Measurements from ENCODE around the gene GDPD2.

DNA sequence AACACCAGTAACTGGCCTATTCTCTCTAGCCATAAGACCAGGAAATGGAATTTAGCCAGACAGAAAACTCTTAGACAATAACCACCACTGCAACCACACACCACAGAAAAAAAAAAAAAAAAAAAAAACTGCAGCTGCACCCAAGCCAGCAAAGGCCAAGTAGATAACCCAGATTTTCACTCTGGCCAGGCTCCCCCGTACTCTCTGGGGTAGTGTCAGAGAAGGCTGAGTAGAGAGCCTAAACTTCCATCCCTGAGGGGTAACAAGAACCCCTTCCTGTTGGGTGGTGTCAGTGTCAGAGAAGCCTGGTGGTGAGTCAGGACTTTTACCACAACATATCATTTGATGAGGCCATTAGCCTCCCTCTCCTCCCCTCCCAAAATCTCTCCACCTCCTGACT is 15.9 kb downstream of the GDPD2 start:
- TF ChIP-seq GATA2 (IDR thresholded peaks at IDR 0.05; ENCODE audit: low read depth, low read length) (no peak), GATA3 (IDR thresholded peaks at IDR 0.05; ENCODE audit: low read depth, low read length) (no peak)
